ENCODE measurements around the gene CHD2.

DNA sequence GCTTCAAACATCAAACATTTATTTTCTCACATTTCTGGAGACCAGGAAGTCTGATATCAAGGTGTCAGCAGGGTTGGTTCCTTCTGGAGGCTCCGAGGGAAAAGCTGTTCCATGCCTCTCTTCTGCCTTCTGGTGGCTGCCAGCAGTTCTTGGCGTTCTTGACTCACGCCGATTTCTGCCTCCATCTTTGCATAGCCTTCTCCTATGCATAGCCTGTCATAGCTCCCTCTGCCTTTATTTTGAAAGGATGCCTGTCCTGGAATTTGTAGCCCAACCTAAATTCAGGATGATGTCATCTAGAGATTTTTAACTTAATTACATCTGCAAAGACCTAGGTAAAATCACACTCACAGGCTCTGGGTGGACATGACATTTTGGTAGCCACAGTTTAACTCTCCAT lies 118.5 kb downstream of the CHD2 start:
- TF ChIP-seq, protein P1, sequence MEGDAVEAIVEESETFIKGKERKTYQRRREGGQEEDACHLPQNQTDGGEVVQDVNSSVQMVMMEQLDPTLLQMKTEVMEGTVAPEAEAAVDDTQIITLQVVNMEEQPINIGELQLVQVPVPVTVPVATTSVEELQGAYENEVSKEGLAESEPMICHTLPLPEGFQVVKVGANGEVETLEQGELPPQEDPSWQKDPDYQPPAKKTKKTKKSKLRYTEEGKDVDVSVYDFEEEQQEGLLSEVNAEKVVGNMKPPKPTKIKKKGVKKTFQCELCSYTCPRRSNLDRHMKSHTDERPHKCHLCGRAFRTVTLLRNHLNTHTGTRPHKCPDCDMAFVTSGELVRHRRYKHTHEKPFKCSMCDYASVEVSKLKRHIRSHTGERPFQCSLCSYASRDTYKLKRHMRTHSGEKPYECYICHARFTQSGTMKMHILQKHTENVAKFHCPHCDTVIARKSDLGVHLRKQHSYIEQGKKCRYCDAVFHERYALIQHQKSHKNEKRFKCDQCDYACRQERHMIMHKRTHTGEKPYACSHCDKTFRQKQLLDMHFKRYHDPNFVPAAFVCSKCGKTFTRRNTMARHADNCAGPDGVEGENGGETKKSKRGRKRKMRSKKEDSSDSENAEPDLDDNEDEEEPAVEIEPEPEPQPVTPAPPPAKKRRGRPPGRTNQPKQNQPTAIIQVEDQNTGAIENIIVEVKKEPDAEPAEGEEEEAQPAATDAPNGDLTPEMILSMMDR (IDR thresholded peaks at IDR 0.05): peak in 1 of 7 experiments; percentile 17
- TF ChIP-seq POLR2A (IDR thresholded peaks at IDR 0.05): no peak
